ENCODE measurements around the gene MAL. TPM values are rescaled to one million over a fixed set of nuclear protein-coding genes. Genes with fewer than 3 reads are reported as not detected.

Gene MAL
- total and polyA plus RNA-seq, 2 experiments from 2014 or later, result 1.4 TPM; not detected in 1

GRCh38 chr2:95026471-95027368 lies 1.2 kb downstream of the MAL start:
- WGBS (ENCODE audit: low lambda C conversion rate, missing lambda C conversion rate), result 57% methylated on average over 33 of the region's 47 CpGs
- Histone ChIP-seq H3K27ac (no peak overlapping the region), H3K4me3 (no peak overlapping the region), H3K36me3 (replicated peaks; ENCODE audit: insufficient read depth, low read depth) (no peaks in the 10 kb centered on the region), H3K79me2 (no peaks in the 10 kb centered on the region), H3K4me2 (peak overlapping the region; percentile 59), H3K9me3 (ENCODE audit: low read depth) (no peaks in the 10 kb centered on the region), H3K27me3 (peaks cover 37% of the 10 kb centered on the region), H3K9me2 (replicated peaks; ENCODE audit: insufficient read depth) (no peaks in the 10 kb centered on the region), H4K20me1 (ENCODE audit: insufficient read depth, poor library complexity, severe bottlenecking) (no peaks in the 10 kb centered on the region), H3K4me1 (ENCODE audit: insufficient read depth) (no peaks in the 10 kb centered on the region), H2AFZ (no peak overlapping the region)
- TF ChIP-seq EZH2phosphoT487 (IDR thresholded peaks at IDR 0.05; ENCODE audit: low read depth, severe bottlenecking, unreplicated experiment) (no peak), CTCF (IDR thresholded peaks at IDR 0.05; ENCODE audit: poor library complexity) (no peak), EZH2 (IDR thresholded peaks at IDR 0.05; ENCODE audit: borderline replicate concordance) (no peak)
- DNase-seq (ENCODE audit: low spot score), result no peak

- Histone ChIP-seq H3K9me2 (replicated peaks; ENCODE audit: insufficient read depth) (no peaks in the 10 kb centered on the region), H2AFZ (no peak overlapping the region), H3K4me2 (no peak overlapping the region), H3K4me1 (ENCODE audit: insufficient read depth) (no peaks in the 10 kb centered on the region), H3K79me2 (no peaks in the 10 kb centered on the region), H3K36me3 (replicated peaks; ENCODE audit: insufficient read depth, low read depth) (no peaks in the 10 kb centered on the region), H3K9me3 (ENCODE audit: low read depth) (no peaks in the 10 kb centered on the region), H3K4me3 (no peak overlapping the region), H4K20me1 (ENCODE audit: insufficient read depth, poor library complexity, severe bottlenecking) (no peaks in the 10 kb centered on the region), H3K27ac (no peak overlapping the region), H3K27me3 (peaks cover 37% of the 10 kb centered on the region)
- no peak for TF ChIP-seq EZH2 (IDR thresholded peaks at IDR 0.05; ENCODE audit: borderline replicate concordance)
- no peak for TF ChIP-seq CTCF (IDR thresholded peaks at IDR 0.05; ENCODE audit: poor library complexity)
- no peak for TF ChIP-seq EZH2phosphoT487 (IDR thresholded peaks at IDR 0.05; ENCODE audit: low read depth, severe bottlenecking, unreplicated experiment)
- no peak for DNase-seq (ENCODE audit: low spot score)
- 60% methylated on average over 9 of the region's 9 CpGs for WGBS (ENCODE audit: low lambda C conversion rate, missing lambda C conversion rate)
Observed at GRCh38 chr2:95027369-95027720, 1.8 kb downstream of the MAL start.

- TF ChIP-seq EZH2 (IDR thresholded peaks at IDR 0.05; ENCODE audit: borderline replicate concordance), result no peak
- no peak for TF ChIP-seq CTCF (IDR thresholded peaks at IDR 0.05; ENCODE audit: poor library complexity)
- TF ChIP-seq EZH2phosphoT487 (IDR thresholded peaks at IDR 0.05; ENCODE audit: low read depth, severe bottlenecking, unreplicated experiment), result no peak
- no peak overlapping the region for H3K27ac ChIP-seq
- no peaks in the 10 kb centered on the region for H3K9me2 ChIP-seq (replicated peaks; ENCODE audit: insufficient read depth)
- H3K4me2 ChIP-seq, result no peak overlapping the region
- WGBS (ENCODE audit: low lambda C conversion rate, missing lambda C conversion rate), result 75% methylated on average over 4 of the region's 4 CpGs
- H3K27me3 ChIP-seq, result peaks cover 27% of the 10 kb centered on the region
- DNase-seq (ENCODE audit: low spot score), result no peak
- no peaks in the 10 kb centered on the region for H3K36me3 ChIP-seq (replicated peaks; ENCODE audit: insufficient read depth, low read depth)
- H4K20me1 ChIP-seq (ENCODE audit: insufficient read depth, poor library complexity, severe bottlenecking), result no peaks in the 10 kb centered on the region
- H2AFZ ChIP-seq, result no peak overlapping the region
- H3K4me3 ChIP-seq, result no peak overlapping the region
- no peaks in the 10 kb centered on the region for H3K9me3 ChIP-seq (ENCODE audit: low read depth)
- no peaks in the 10 kb centered on the region for H3K79me2 ChIP-seq
- H3K4me1 ChIP-seq (ENCODE audit: insufficient read depth), result no peaks in the 10 kb centered on the region
Observed at GRCh38 chr2:95029898-95030341, 4.4 kb downstream of the MAL start.

Measured in hepatocyte (in vitro differentiated cells).